Peyer's patch (tissue), 4 donors: ENCODE data around the gene STIP1.

Source experiments
- CTCF ChIP-seq, 6 experiments: fragments of 450-650 bp in 4 of 6; fragments of 200-600 bp in 2 of 6; sonication (generic) in 1 of 6; IDR thresholded peaks; one replicate each; pipeline ENCODE4 v1.5.1; 2017 to 2019; ENCODE audit warnings: antibody characterized with exemption in 6 of 6, mild to moderate bottlenecking in 3 of 6, moderate library complexity in 1 of 6
- POLR2A ChIP-seq, 2 donors: fragments of 450-650 bp; IDR thresholded peaks; one replicate each; pipeline ENCODE4 v1.5.1; 2017; ENCODE audit warnings: antibody characterized with exemption in 2 of 2, mild to moderate bottlenecking in 2 of 2, moderate library complexity in 2 of 2

GRCh38 chr11:64196626-64197025 is 10.7 kb downstream of the STIP1 start:
- TF ChIP-seq CTCF (IDR thresholded peaks at IDR 0.05) (no peak), POLR2A (IDR thresholded peaks at IDR 0.05) (no peak)
